Suprapubic skin (tissue), 4 donors: ENCODE measurements around the gene ETV7. TPM values are rescaled to one million over a fixed set of nuclear protein-coding genes. Genes with fewer than 3 reads are reported as not detected.
A peak's percentile ranks its signal among the peaks of the same experiment; 100 is the strongest.

Source experiments
- DNase-seq, 2 donors: peaks; one replicate each; pipeline ENCODE4 v3.0.0-alpha.2; 2019; ENCODE audit warnings: low spot score in 2 of 2
- H3K27ac ChIP-seq: fragments of 200-600 bp; sonication (generic); one replicate; pipeline ENCODE4 v1.5.1; 2019
- H3K27me3 ChIP-seq: fragments of 200-600 bp; sonication (generic); one replicate; pipeline ENCODE4 v1.5.1; 2019
- H3K36me3 ChIP-seq: fragments of 200-600 bp; sonication (generic); one replicate; pipeline ENCODE4 v1.5.1; 2019
- H3K4me1 ChIP-seq: fragments of 200-600 bp; sonication (generic); one replicate; pipeline ENCODE4 v1.5.1; 2019
- H3K4me3 ChIP-seq: fragments of 200-600 bp; sonication (generic); one replicate; pipeline ENCODE4 v1.5.1; 2019; ENCODE audit warnings: mild to moderate bottlenecking
- H3K9me3 ChIP-seq: fragments of 200-600 bp; sonication (generic); one replicate; pipeline ENCODE4 v1.5.1; 2019
- EP300 ChIP-seq: sonication (generic); formaldehyde crosslinking; IDR thresholded peaks from one replicate; pipeline ENCODE4 v1.6.1; 2017; ENCODE audit warnings: antibody characterized with exemption
- POLR2A ChIP-seq, 2 donors: fragments of 450-650 bp; IDR thresholded peaks; one replicate each; pipeline ENCODE4 v1.6.1; 2017; ENCODE audit warnings: antibody characterized with exemption in 2 of 2, mild to moderate bottlenecking in 2 of 2, moderate library complexity in 2 of 2
- POLR2AphosphoS5 ChIP-seq, 3 donors: sonication (generic); formaldehyde crosslinking; IDR thresholded peaks; one replicate each; pipeline ENCODE4 v1.6.1; 2017; ENCODE audit warnings: antibody characterized with exemption in 3 of 3
- WGBS: methylation state at CpG from one replicate; pipeline ENCODE4 v1.1.5; 2018; 5-methylcytosine and 5-hydroxymethylcytosine counted together
- total RNA-seq, 4 donors: library from RNA; depleted of rRNA; stranded (reverse); fragments of >200 nt; gene quantifications; one replicate each; pipeline ENCODE4 v1.1.0, GENCODE V29; 2016
- TF ChIP-seq, protein P1 (sequence below), 2 donors: fragments of 200-600 bp in 1 of 2; fragments of 450-650 bp in 1 of 2; sonication (generic) in 1 of 2; IDR thresholded peaks; one replicate each; pipeline ENCODE4 v1.5.1; 2016 to 2019; ENCODE audit warnings: antibody characterized with exemption in 2 of 2, mild to moderate bottlenecking in 1 of 2, moderate library complexity in 1 of 2

ETV7 gene
- total RNA-seq, 4 donors from 2014 or later: 5.9 to 13.0 (median 9.5) TPM

- DNase-seq: no peak
- peaks cover 17% of the 10 kb centered on the region for H3K4me1 ChIP-seq
- TF ChIP-seq POLR2A (IDR thresholded peaks at IDR 0.05) (no peak), POLR2AphosphoS5 (IDR thresholded peaks at IDR 0.05) (no peak), EP300 (no peak)
- TF ChIP-seq, protein P1, sequence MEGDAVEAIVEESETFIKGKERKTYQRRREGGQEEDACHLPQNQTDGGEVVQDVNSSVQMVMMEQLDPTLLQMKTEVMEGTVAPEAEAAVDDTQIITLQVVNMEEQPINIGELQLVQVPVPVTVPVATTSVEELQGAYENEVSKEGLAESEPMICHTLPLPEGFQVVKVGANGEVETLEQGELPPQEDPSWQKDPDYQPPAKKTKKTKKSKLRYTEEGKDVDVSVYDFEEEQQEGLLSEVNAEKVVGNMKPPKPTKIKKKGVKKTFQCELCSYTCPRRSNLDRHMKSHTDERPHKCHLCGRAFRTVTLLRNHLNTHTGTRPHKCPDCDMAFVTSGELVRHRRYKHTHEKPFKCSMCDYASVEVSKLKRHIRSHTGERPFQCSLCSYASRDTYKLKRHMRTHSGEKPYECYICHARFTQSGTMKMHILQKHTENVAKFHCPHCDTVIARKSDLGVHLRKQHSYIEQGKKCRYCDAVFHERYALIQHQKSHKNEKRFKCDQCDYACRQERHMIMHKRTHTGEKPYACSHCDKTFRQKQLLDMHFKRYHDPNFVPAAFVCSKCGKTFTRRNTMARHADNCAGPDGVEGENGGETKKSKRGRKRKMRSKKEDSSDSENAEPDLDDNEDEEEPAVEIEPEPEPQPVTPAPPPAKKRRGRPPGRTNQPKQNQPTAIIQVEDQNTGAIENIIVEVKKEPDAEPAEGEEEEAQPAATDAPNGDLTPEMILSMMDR (IDR thresholded peaks at IDR 0.05): no peak
- no peaks in the 10 kb centered on the region for H3K27me3 ChIP-seq
- H3K27ac ChIP-seq: no peak overlapping the region
- H3K4me3 ChIP-seq: no peak overlapping the region
- no peaks in the 10 kb centered on the region for H3K9me3 ChIP-seq
- WGBS: 93% methylated on average over 4 of the region's 4 CpGs
- H3K36me3 ChIP-seq: no peaks in the 10 kb centered on the region
These were observed 13.3 kb downstream of the ETV7 start for GRCh38 chr6:36374194-36374593.

GRCh38 chr6:36373368-36374019, 14.0 kb downstream of the ETV7 start:
- Histone ChIP-seq H3K4me1 (peaks cover 17% of the 10 kb centered on the region), H3K27ac (no peak overlapping the region), H3K36me3 (no peaks in the 10 kb centered on the region), H3K9me3 (no peaks in the 10 kb centered on the region), H3K27me3 (no peaks in the 10 kb centered on the region), H3K4me3 (no peak overlapping the region)
- no peak for TF ChIP-seq POLR2AphosphoS5 (IDR thresholded peaks at IDR 0.05)
- no peak for TF ChIP-seq EP300
- no peak for TF ChIP-seq POLR2A (IDR thresholded peaks at IDR 0.05)
- peak in 1 of 2 donors; percentile 57 for DNase-seq
- 40% methylated on average over 11 of the region's 15 CpGs for WGBS

DNA sequence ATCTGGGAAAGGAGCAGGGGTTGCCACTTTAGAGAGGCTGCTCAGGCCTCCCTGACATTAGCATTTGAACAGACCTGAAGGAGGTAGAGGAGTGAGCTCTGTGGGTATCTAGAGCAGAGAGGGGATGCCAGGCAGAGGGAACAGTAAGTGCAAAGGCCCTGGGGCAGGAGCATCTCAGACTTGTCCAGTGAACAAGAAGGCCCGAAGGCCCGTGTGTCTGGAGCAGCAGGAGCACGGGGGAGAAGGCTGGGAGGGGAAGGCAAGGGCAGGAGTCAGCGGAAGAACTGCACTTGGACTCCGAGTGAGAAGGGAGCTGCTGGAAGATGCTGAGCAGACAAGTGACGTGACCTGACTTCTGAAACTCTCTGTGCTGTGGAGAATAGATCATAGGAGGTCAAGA, 15.4 kb downstream of the ETV7 start:
- H3K27me3 ChIP-seq: no peaks in the 10 kb centered on the region
- 94% methylated on average over 6 of the region's 6 CpGs for WGBS
- no peak overlapping the region for H3K27ac ChIP-seq
- H3K4me1 ChIP-seq: peaks cover 10% of the 10 kb centered on the region
- H3K9me3 ChIP-seq: no peaks in the 10 kb centered on the region
- TF ChIP-seq, protein P1 (IDR thresholded peaks at IDR 0.05): no peak
- TF ChIP-seq POLR2A (IDR thresholded peaks at IDR 0.05): no peak
- TF ChIP-seq EP300: no peak
- TF ChIP-seq POLR2AphosphoS5 (IDR thresholded peaks at IDR 0.05): no peak
- H3K4me3 ChIP-seq: no peak overlapping the region
- DNase-seq: no peak
- H3K36me3 ChIP-seq: no peaks in the 10 kb centered on the region

GRCh38 chr6:36371211-36371610, 16.3 kb downstream of the ETV7 start:
- Histone ChIP-seq H3K4me1 (peaks cover 10% of the 10 kb centered on the region), H3K36me3 (no peaks in the 10 kb centered on the region), H3K4me3 (no peak overlapping the region), H3K9me3 (no peaks in the 10 kb centered on the region), H3K27me3 (no peaks in the 10 kb centered on the region), H3K27ac (no peak overlapping the region)
- no CpG with 5 or more reads among the region's 9 CpGs for WGBS
- no peak for DNase-seq
- TF ChIP-seq, protein P1 (IDR thresholded peaks at IDR 0.05): no peak
- TF ChIP-seq POLR2AphosphoS5 (IDR thresholded peaks at IDR 0.05) (no peak), POLR2A (IDR thresholded peaks at IDR 0.05) (no peak), EP300 (no peak)

- no peak overlapping the region for H3K27ac ChIP-seq
- DNase-seq: no peak
- H3K27me3 ChIP-seq: no peaks in the 10 kb centered on the region
- no peaks in the 10 kb centered on the region for H3K36me3 ChIP-seq
- H3K4me3 ChIP-seq: no peak overlapping the region
- peaks cover 10% of the 10 kb centered on the region for H3K4me1 ChIP-seq
- WGBS: 98% methylated on average over 2 of the region's 2 CpGs
- no peaks in the 10 kb centered on the region for H3K9me3 ChIP-seq
- TF ChIP-seq POLR2A (IDR thresholded peaks at IDR 0.05) (no peak), POLR2AphosphoS5 (IDR thresholded peaks at IDR 0.05) (no peak), EP300 (no peak)
- TF ChIP-seq, protein P1 (IDR thresholded peaks at IDR 0.05): no peak
These were observed 16.8 kb downstream of the ETV7 start for GRCh38 chr6:36370638-36371037.
